Activated CD8-positive, alpha-beta memory T cell treated with anti-CD3 and anti-CD28 coated beads, Interleukin-2, amount 10 ng/mL, durations not matched to agents 7 days and 5 days (primary cell): ENCODE data around the gene ALG5. TPM values are rescaled to one million over a fixed set of nuclear protein-coding genes. Genes with fewer than 3 reads are reported as not detected.

Experiments used
- ATAC-seq: fragments of 150-1000 bp; cut with Tn5 transposase; one replicate; pipeline ENCODE4 v1.10.0; 2021; ENCODE audit warnings: moderate library complexity
- CTCF ChIA-PET: fragments of 350-600 bp; sonication (Branson Sonifier 250); formaldehyde crosslinking; loops from one replicate; lab custom pipeline; 2021; ENCODE audit warnings: antibody characterized with exemption; lab: Charles Lee
- DNase-seq: peaks from one replicate; pipeline ENCODE4 v3.0.0-alpha.2; 2020
- H3K27ac Mint-ChIP-seq: one replicate; pipeline ENCODE4 v1.8.0; 2021; ENCODE audit warnings: mild to moderate bottlenecking, mixed read lengths
- H3K27me3 Mint-ChIP-seq: one replicate; pipeline ENCODE4 v1.8.0; 2021; ENCODE audit warnings: mixed read lengths
- H3K36me3 Mint-ChIP-seq: one replicate; pipeline ENCODE4 v1.8.0; 2021; ENCODE audit warnings: mild to moderate bottlenecking, mixed read lengths
- H3K4me1 Mint-ChIP-seq: one replicate; pipeline ENCODE4 v1.8.0; 2021; ENCODE audit warnings: mixed read lengths
- H3K4me3 Mint-ChIP-seq: one replicate; pipeline ENCODE4 v1.8.0; 2021; ENCODE audit warnings: mild to moderate bottlenecking, moderate library complexity, mixed read lengths
- H3K9me3 Mint-ChIP-seq: one replicate; pipeline ENCODE4 v1.8.0; 2022; ENCODE audit warnings: low read depth, mixed read lengths
- total RNA-seq, 2 experiments: library from RNA; stranded (reverse); gene quantifications; one replicate each; pipeline ENCODE4 v1.2.3, GENCODE V29; 2021

Gene ALG5, protein sequence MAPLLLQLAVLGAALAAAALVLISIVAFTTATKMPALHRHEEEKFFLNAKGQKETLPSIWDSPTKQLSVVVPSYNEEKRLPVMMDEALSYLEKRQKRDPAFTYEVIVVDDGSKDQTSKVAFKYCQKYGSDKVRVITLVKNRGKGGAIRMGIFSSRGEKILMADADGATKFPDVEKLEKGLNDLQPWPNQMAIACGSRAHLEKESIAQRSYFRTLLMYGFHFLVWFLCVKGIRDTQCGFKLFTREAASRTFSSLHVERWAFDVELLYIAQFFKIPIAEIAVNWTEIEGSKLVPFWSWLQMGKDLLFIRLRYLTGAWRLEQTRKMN
- total RNA-seq = 10 to 100 TPM; 27.3 to 33.0 TPM

DNA sequence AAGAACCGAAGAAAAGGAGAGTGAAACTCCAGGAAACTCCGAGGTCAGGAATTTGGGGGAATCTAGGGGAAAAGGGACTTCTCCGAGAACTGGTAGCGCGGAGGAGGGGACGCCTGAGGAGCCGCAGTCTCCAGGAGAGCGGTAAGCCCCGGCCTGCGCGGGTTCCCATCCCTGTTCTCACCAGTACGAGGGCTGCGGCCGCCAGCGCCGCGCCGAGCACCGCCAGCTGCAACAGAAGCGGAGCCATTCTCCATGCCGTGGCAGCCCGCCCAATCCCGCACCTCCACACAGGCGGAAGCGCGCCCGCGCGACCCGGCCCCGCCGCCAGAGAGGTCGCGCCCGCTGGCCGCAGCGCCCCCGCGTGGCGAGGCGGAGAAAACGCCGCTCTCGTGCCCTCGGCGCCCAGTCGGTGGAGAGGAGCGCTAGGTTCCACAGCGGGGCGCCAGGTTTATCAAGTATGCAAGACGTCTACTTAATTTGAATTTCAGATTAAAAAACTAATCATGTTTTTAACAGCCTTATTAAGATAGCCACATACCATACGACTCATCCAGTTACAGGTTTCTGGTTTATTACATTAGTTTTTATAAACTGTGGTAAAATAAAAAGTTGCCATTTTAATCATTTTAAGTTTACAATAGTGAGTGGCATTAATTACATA lies at the start of gene ALG5:
ALG5 (minus strand) TSS at position 287 of the 661 bp plus-strand sequence; CDS start at position 247, 40 bp downstream.
- peaks cover 22% of the 10 kb centered on the region for H3K36me3 Mint-ChIP-seq
- DNase-seq = peak; percentile 93
- CTCF ChIA-PET = interaction anchor here (0.8 to 1.1 kb wide), 4 partner anchors 10 to 181 kb away, joined by 3 read pairs; partner anchors contain the start of gene RFXAP
- H3K9me3 Mint-ChIP-seq = no peaks in the 10 kb centered on the region
- peaks cover 38% of the 10 kb centered on the region for H3K4me1 Mint-ChIP-seq
- peak within 1 kb of the TSS; percentile 100 for H3K4me3 Mint-ChIP-seq
- no peaks in the 10 kb centered on the region for H3K27me3 Mint-ChIP-seq
- ATAC-seq = peak; percentile 80
- peak within 1 kb of the TSS; percentile 100 for H3K27ac Mint-ChIP-seq

DNA sequence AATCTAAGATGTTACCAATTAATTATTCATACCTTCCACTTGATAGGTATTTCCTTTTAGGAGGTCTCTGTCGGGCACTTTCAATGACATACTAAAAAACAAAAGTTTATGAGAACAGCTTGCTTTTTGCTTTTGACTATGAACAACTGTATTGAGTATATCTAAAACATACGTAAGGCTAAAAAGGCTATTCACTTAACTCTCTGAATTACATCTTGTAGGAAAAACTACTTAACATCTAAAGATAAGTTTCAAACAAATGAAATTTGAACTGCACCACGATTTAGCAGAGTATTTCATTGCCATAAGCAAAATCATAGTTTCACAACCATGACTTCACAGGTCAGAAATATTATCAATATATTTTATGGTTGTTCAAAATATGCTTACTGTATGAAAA lies 48.7 kb upstream of the ALG5 start:
- no peak overlapping the region for H3K27ac Mint-ChIP-seq
- H3K9me3 Mint-ChIP-seq = no peaks in the 10 kb centered on the region
- DNase-seq = no peak
- no peaks in the 10 kb centered on the region for H3K27me3 Mint-ChIP-seq
- ATAC-seq = no peak
- CTCF ChIA-PET = interaction anchor here (1.0 kb wide), 1 partner anchor 11 kb away, joined by 3 read pairs; no protein-coding TSS in a partner anchor
- peaks cover 32% of the 10 kb centered on the region for H3K36me3 Mint-ChIP-seq
- no peak overlapping the region for H3K4me3 Mint-ChIP-seq
- peaks cover 18% of the 10 kb centered on the region for H3K4me1 Mint-ChIP-seq

DNA sequence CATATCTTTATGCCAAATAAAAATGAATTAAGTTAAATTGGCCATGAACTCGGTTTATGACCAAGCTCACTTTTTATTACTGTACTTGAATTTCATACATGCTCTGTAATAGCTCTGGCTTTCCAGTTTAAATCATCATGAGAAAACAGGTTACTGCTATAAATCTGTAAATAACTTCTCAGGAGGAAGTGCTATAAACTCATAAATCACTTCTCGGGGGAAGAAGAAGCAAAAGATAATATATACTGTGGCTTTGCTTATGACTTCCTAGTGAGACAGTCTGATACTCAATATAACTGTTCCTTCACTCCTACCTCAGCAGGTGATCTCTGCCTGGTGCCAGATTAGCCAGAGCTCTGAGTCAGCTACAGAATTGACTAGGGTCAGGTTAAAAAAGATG lies 47.9 kb upstream of the ALG5 start:
- CTCF ChIA-PET = no interaction called here
- no peaks in the 10 kb centered on the region for H3K27me3 Mint-ChIP-seq

DNA sequence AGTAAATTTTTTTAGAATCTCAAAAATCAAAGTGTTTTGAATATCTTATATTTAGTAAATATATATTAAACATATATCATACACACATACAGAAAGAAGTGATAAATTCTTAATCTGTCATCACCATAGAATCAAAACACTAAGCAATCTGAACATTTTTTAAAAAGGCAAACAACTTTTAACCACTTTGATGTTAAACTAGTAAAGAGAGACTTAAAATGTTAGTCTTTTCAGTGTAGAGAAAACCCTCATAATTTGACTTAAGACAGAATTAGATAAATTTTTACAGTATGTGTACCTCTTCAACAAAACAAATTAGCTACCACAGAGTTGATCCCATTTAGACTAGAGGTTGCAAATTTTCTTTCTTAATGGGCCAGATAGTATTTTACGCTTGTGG lies 46.9 kb upstream of the ALG5 start:
- no peak overlapping the region for H3K27ac Mint-ChIP-seq
- H3K27me3 Mint-ChIP-seq = no peaks in the 10 kb centered on the region
- no peaks in the 10 kb centered on the region for H3K9me3 Mint-ChIP-seq
- no peak overlapping the region for H3K4me3 Mint-ChIP-seq
- H3K36me3 Mint-ChIP-seq = peaks cover 35% of the 10 kb centered on the region
- ATAC-seq (no peak), DNase-seq (no peak)
- CTCF ChIA-PET = no interaction called here
- peaks cover 4% of the 10 kb centered on the region for H3K4me1 Mint-ChIP-seq

More for the DNA sequence above, 47.9 kb upstream of the ALG5 start:
- ATAC-seq (no peak), DNase-seq (no peak)
- Mint-ChIP-seq H3K4me3 (no peak overlapping the region), H3K36me3 (peaks cover 31% of the 10 kb centered on the region), H3K27ac (peak overlapping the region; percentile 32), H3K9me3 (no peaks in the 10 kb centered on the region), H3K4me1 (peaks cover 10% of the 10 kb centered on the region)

DNA sequence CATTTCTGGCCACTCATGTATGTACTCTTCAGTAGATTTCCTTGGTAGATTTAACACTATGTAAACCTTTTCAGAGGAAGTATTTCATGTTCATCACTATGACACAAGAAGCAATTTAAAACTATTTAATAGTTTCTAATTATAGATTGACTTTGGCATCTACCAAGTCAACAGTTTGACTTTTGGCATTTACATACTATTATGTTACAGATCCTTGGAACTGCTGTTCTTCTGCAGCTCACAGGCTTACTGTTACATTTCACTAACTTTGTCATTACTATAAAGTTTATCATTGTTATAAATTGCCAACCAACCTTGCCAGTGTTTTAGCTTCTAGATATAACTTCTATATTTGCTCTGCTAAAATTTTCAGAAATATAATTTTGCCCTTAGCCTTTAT lies 41.6 kb upstream of the ALG5 start:
- H3K27ac Mint-ChIP-seq = no peak overlapping the region
- H3K27me3 Mint-ChIP-seq = no peaks in the 10 kb centered on the region
- no peak for DNase-seq
- H3K4me1 Mint-ChIP-seq = peaks cover 3% of the 10 kb centered on the region
- ATAC-seq = no peak
- peaks cover 50% of the 10 kb centered on the region for H3K36me3 Mint-ChIP-seq
- H3K4me3 Mint-ChIP-seq = no peak overlapping the region
- no peaks in the 10 kb centered on the region for H3K9me3 Mint-ChIP-seq
- CTCF ChIA-PET = no interaction called here

DNA sequence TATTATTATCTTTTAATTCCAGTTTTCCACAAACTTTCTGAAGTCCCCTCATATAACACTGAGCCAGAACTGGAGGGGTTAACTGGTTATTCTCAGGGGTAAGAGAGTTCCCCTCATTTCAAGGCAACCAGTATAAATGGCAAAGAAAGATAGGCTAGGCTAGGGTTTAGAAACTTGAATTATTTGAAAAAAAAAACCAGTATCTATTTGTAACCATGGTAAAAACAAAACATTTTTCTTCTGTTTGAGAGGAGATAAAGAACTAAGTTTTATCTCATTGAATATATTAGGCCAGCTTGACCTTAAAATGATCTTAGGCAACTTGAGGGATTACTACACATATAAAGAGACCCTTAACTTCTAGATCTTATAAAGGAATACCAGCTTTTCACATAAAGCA lies 40.8 kb upstream of the ALG5 start:
- no peak overlapping the region for H3K4me3 Mint-ChIP-seq
- H3K4me1 Mint-ChIP-seq = no peaks in the 10 kb centered on the region
- H3K36me3 Mint-ChIP-seq = peaks cover 55% of the 10 kb centered on the region
- DNase-seq (no peak), ATAC-seq (no peak)
- H3K27me3 Mint-ChIP-seq = no peaks in the 10 kb centered on the region
- CTCF ChIA-PET = no interaction called here
- H3K27ac Mint-ChIP-seq = no peak overlapping the region
- H3K9me3 Mint-ChIP-seq = no peaks in the 10 kb centered on the region

DNA sequence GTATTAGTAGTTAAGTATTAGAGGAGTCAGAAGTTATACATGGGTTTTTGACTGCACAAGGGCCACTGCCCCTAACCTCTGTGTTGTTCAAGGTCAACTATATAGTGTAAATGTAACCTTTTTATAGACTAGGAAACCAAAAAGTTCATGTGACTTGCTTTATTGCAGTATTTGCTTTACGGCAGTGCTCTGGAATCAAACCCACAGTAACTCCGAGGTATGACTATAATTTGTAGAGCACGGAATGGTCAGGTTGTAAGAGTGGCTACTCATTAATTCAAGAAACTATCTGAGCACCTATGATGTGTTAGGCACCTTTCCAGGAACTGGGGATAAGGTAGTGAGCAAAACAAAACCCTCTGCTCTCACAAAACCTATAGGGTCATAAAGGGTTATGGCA lies 38.1 kb upstream of the ALG5 start:
- CTCF ChIA-PET = interaction anchor here (0.6 kb wide), 1 partner anchor 12 kb away, joined by 3 read pairs; no protein-coding TSS in a partner anchor
- Mint-ChIP-seq H3K27me3 (no peaks in the 10 kb centered on the region), H3K27ac (no peak overlapping the region), H3K9me3 (no peaks in the 10 kb centered on the region), H3K36me3 (peaks cover 54% of the 10 kb centered on the region), H3K4me1 (no peaks in the 10 kb centered on the region), H3K4me3 (no peak overlapping the region)
- ATAC-seq (no peak), DNase-seq (no peak)

DNA sequence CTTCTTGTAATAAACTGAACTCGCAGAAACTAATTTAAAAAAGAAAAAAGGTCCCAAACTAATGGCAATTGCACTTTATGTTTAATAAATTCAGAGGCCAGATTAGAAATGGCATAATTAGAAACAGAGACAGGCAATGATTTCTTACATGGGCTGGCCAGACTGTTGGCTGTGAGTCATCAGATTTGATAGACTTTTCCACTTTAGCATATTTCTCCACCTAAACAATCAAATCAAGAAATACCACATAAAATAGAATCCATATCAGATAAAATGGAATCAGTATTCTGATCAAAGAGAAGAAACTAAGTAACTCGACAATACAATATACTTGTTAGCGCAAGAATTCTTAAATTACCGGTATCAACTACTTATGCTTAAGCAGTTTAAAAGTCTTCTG lies 30.5 kb upstream of the ALG5 start:
- no peak overlapping the region for H3K4me3 Mint-ChIP-seq
- H3K27ac Mint-ChIP-seq = no peak overlapping the region
- ATAC-seq (no peak), DNase-seq (no peak)
- CTCF ChIA-PET = no interaction called here
- H3K9me3 Mint-ChIP-seq = no peaks in the 10 kb centered on the region
- H3K27me3 Mint-ChIP-seq = no peaks in the 10 kb centered on the region
- no peaks in the 10 kb centered on the region for H3K4me1 Mint-ChIP-seq
- peaks cover 33% of the 10 kb centered on the region for H3K36me3 Mint-ChIP-seq

DNA sequence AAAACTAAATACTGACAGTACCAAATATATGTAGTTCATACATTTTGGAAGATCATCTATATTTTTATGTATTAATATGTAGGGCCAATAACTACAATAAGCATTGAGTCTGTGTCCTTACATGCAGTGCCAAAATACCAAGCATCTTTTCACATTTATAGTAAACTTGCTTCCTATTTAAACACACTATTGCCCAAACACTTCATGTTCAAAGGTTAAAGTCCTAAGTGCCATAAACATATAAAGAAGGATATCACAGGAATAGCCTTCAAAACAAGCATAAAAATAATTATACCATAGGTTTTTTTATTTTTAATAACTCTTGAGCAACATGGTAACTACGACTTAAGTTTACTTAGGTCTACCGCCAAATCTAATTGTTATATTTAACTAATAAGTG lies 28.5 kb upstream of the ALG5 start:
- CTCF ChIA-PET = no interaction called here
- H3K27ac Mint-ChIP-seq = no peak overlapping the region
- H3K36me3 Mint-ChIP-seq = peaks cover 29% of the 10 kb centered on the region

DNA sequence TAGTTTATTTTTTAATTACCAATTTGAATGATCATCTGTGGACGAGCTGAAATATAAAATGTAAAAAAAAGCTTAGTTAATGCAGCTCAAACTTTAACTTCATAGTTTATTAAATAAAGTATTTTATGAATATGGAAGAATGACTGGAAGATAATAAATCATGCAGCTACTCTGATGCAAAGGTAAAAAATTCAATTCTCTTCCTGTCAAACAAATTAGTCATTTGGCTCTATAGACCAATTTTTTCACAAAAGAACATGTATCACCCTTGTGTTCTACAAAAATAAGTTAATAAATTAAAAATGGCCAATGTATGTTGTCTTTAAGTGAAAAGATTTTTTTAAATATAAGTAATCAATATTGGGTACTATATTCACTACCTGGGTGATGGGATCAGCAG lies 27.6 kb upstream of the ALG5 start:
- Mint-ChIP-seq H3K9me3 (no peaks in the 10 kb centered on the region), H3K27ac (no peak overlapping the region), H3K27me3 (no peaks in the 10 kb centered on the region), H3K4me3 (no peak overlapping the region), H3K4me1 (no peaks in the 10 kb centered on the region), H3K36me3 (peaks cover 28% of the 10 kb centered on the region)
- ATAC-seq (no peak), DNase-seq (no peak)
- CTCF ChIA-PET = no interaction called here

More for the DNA sequence above, 28.5 kb upstream of the ALG5 start:
- H3K4me1 Mint-ChIP-seq = no peaks in the 10 kb centered on the region
- DNase-seq = no peak
- no peak overlapping the region for H3K4me3 Mint-ChIP-seq
- no peaks in the 10 kb centered on the region for H3K27me3 Mint-ChIP-seq
- no peak for ATAC-seq
- no peaks in the 10 kb centered on the region for H3K9me3 Mint-ChIP-seq

DNA sequence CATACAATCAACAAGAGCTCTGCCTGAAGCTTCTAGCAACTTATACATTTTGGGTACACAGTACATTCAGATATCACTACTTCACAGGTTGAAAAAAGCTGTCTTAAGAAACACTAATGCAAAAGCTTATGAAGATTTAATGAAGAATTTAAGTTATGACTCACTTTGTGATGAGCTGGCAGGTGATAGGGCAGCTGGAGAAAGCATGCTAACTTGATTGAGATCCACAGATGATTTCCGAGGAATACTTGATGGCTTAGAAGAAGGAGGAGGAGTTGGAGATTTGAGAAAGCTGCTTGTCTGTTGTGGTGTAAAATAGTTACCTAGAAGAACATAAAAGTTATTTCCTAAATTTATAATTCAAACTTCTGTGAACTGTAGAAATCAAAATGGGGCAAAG lies 24.7 kb upstream of the ALG5 start:
- no peak overlapping the region for H3K27ac Mint-ChIP-seq
- no peak overlapping the region for H3K4me3 Mint-ChIP-seq
- no peaks in the 10 kb centered on the region for H3K4me1 Mint-ChIP-seq
- H3K36me3 Mint-ChIP-seq = peaks cover 24% of the 10 kb centered on the region
- H3K27me3 Mint-ChIP-seq = no peaks in the 10 kb centered on the region
- H3K9me3 Mint-ChIP-seq = no peaks in the 10 kb centered on the region
- ATAC-seq (no peak), DNase-seq (no peak)
- CTCF ChIA-PET = no interaction called here

DNA sequence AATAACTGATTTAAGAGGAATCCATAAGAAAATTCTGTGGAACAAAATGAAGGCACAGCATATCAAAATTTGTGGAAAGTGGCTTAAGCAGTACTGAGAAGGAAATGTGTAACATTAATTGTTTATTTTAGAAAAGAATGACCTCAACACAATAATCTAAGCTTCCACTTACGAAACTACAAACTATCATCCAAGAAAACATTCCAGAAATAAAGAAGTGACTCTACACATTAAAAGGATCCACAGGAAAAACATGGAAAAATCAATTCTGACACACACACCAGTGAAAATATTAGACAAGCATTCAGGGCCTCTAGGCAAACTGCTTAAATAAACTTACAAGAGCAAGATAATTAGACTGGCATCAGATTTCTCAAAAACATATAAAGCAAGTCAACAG lies 15.5 kb upstream of the ALG5 start:
- no peak for DNase-seq
- Mint-ChIP-seq H3K36me3 (peaks cover 62% of the 10 kb centered on the region), H3K4me1 (peaks cover 10% of the 10 kb centered on the region), H3K27me3 (no peaks in the 10 kb centered on the region), H3K4me3 (no peak overlapping the region), H3K27ac (no peak overlapping the region), H3K9me3 (no peaks in the 10 kb centered on the region)
- CTCF ChIA-PET = no interaction called here
- no peak for ATAC-seq

DNA sequence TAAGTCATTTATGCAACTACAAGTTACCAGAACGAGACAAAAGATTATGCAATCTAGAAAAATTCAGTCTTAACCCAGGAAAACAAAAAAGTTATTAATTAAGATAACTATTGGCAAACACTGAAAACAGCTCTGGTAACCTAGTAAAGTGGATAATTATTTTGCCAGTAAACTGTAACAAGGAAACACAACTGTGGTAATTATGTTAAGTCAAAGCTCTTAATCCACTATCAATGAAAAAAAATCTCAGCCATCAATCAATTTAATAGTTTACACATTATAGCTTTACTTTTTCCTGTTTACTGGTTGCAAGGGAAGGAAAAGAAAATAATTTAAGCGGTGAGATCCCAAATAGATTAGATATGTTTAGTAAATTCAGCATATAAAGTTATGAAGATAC lies 12.6 kb upstream of the ALG5 start:
- Mint-ChIP-seq H3K27me3 (no peaks in the 10 kb centered on the region), H3K4me3 (no peak overlapping the region), H3K4me1 (peaks cover 15% of the 10 kb centered on the region), H3K9me3 (no peaks in the 10 kb centered on the region), H3K27ac (no peak overlapping the region), H3K36me3 (peaks cover 75% of the 10 kb centered on the region)
- DNase-seq (no peak), ATAC-seq (no peak)
- CTCF ChIA-PET = interaction anchor here (1.0 kb wide), 1 partner anchor 12 kb away, joined by 3 read pairs; no protein-coding TSS in a partner anchor

DNA sequence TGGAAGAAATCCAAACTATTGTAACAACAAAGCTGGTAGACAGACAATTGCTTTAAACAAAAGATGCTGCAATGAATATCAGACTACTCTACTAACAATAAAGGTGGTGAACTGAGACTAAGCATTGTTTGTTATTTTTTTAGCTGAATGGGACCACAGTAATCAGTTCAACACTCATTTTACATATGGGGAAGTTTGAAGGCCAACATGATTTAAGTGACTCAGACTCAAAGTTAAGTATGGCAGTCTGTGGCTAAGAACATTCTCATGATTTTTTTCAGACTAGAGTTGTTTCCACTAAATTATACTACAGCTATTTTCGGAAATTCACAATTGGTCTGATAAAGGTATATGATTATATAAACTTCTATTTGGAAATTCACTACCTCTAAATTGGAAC lies 11.9 kb upstream of the ALG5 start:
- no peak overlapping the region for H3K4me3 Mint-ChIP-seq
- no peak for DNase-seq
- CTCF ChIA-PET = interaction anchor here (1.2 kb wide), 1 partner anchor 11 kb away, joined by 3 read pairs; no protein-coding TSS in a partner anchor
- H3K27ac Mint-ChIP-seq = no peak overlapping the region
- peaks cover 76% of the 10 kb centered on the region for H3K36me3 Mint-ChIP-seq
- H3K27me3 Mint-ChIP-seq = no peaks in the 10 kb centered on the region
- H3K4me1 Mint-ChIP-seq = peaks cover 15% of the 10 kb centered on the region
- no peak for ATAC-seq
- no peaks in the 10 kb centered on the region for H3K9me3 Mint-ChIP-seq
